ENCODE results near the gene AJM1.
"Not testable (repeated sequence)": the region's sequence is repeated elsewhere in the genome, so short reads cannot be mapped to it uniquely, and the experiment has no call there.

Gene AJM1

GRCh38 chr9:136842380-136842948 is at the start of gene AJM1:
Gene AJM1 (plus strand): TSS chr9:136842478. CDS start chr9:136844415, 1,937 bp downstream.
- DNase-seq = peak; percentile 28 to 88 (median 68)

DNA sequence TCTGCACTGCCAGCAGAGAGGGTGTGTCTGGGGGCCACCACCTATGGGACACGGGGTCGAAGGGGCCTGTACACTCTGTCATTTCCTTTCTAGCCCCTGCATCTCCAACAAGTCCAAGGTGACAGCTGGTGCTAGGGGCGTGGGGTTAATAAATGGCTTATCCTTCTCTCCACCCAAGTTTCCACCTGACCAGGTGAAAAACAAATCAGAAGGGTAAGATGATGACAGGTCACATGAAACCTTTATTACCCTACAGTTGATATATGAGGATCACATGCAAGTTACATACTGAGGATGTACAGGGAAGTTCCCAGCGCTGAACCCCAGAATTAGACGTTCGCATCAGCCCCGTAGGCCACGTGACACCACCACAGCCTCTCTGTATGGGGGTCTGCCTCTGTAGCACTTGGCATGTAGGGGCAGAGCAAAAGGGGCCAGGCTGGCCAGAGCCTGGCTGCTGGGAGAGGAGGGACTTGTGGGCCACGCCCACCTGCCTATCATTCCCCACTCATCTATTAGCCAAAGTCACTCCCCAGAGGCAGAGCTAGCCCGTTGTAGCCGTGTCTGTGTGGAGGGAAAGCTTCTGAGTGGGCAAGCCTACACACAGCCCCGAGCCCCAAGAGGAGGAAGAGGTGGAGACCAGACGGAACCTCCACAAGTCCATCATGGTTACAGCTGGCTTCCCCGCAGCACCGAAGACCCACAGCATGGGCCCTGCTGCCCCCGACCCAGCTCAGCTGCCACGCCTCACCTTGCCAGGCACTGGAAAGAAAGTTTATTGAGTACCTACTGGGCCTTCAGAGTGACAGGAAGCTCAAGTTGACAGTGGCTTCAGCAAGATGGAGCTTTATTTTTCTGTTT is 49.0 kb upstream of the AJM1 start:
- no peak for DNase-seq

DNA sequence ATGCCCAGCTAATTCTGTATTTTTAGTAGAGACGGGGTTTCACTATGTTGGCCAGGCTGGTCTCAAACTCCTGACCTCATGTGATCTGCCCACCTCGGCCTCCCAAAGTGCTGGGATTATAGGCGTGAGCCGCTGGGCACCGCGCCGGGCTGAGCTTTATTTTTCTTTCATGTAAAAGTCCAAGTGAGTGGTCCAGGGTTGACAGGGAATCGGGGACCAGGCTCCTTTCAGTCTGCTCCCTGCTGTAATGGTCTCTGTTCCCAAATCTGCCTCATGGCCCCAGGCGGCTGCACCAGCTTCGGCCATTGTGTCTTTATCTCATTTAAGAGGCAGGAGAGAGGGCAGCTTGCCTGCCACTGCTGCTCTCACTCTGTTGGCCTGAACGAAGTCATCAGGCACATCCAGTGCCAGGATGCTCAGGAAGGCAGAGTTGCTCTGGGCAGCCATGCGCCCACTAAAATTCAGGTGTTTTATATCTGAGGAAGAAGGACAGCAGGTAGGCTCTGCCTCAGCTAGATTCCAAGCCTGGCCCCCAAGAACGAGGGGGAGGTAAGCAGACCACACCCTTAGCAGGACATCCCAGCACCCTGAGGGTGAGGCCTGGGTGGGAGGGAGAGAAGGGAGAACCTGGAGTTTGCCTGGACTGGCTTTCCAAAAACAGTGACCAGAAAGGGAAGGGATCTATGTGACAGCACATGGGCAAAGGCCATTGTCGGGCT is 47.8 kb upstream of the AJM1 start:
- DNase-seq = no peak

DNA sequence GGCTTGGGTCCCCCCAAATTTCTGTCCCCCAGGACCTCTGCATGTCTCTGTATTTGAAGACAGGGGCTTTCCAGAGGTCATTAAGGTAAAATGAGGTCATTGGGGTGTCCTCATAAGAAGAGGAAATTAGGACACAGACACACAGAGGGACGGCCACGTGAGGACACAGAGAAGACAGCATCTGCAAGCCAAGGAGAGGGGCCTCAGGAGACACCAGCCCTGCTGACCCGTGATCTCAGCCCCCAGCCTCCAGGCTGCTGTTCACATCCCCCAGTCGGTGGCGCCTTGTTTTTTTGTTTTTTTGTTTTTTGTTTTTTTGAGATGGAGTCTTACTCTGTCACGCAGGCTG is 47.3 kb upstream of the AJM1 start:
- no peak for DNase-seq

DNA sequence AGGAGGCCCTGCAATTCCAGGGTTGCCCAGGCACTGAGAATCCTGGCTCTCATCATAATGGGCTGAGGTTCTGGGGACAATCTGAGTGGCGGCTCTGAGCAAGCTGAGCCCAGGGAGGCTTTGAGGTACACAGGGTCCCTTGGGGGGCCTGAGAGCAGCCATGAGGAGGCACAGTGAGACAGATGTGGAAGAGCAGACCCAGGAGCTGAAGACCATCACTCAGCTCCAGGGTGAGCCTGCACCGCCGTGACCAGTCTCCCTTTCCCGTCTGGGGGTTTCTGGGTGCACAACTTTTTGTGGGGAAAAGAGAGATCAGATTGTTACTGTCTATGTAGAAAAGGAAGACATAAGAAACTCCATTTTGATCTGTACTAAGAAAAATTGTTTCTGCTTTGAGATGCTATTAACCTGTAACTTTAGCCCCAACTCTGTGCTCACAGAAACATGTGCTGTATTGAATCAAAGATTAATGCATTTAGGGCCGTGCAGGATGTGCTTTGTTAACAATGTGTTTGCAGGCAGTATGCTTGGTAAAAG is 46.0 kb upstream of the AJM1 start, which contains the start of gene CCDC183:
Gene CCDC183 (plus strand): TSS at position 101 of the 537 bp plus-strand sequence. CDS start 60 bp downstream, at position 161.
- DNase-seq = no peak

DNA sequence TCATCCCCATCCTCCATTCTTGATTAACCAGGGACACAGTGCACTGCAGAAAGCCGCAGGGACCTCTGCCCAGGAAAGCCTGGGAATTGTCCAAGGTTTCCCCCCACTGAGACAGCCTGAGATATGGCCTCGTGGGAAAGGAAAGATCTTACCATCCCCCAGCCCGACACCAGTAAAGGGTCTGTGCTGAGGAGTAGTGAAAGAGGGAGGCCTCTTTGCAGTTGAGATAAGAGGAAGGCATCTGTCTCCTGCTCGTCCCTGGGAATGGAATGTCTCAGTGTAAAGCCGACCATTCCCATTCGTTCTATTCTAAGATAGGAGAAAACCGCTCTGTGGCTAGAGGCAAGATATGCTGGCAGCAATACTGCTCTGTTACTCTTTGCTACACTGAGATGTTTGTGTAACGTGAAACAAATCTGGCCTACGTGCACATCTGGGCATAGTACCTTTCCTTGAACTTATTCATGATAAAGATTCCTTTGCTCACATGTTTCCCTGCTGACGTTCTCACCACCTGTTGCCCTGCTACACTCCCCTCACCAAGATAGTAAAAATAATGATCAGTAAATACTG is 45.4 kb upstream of the AJM1 start:
- DNase-seq = not testable (repeated sequence)

GRCh38 chr9:136798708-136799078 is 43.6 kb upstream of the AJM1 start:
- no peak for DNase-seq

DNA sequence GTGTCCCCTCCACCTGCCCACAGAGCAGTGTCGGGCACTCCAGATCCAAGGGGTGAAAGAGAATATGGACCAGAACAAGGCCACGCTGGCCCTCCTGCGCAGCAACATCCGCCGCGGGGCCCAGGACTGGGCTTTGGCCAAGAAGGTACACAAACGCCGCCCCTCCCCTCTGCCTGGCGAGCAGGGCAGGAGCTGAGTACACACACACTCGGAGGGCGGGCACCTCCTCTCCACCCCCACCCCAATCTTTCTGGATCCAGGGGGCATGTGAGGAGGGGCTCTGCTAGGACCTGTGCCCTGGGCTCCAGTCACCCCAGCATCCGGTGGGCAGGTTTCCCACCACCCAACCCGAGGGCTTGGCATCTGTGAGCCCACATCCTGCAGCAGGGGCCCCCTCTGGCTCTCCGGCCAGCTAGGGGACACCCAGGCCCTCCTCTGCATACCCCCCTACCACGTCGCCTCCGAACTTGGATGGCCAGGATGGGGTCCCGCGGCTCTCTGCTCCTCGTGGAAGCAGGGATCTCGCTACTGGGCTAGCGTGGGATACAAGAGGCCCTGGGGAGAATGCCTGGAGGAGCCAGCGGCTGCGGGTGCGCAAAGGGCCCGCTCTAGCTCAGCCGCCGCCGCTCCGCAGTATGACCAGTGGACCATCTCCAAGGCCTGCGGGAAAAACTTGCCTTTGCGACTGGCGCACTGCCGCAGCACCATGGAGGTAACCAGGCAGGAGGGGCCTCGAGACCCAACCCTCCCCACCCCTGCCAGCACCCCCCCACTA is 43.0 kb upstream of the AJM1 start:
- DNase-seq = no peak

DNA sequence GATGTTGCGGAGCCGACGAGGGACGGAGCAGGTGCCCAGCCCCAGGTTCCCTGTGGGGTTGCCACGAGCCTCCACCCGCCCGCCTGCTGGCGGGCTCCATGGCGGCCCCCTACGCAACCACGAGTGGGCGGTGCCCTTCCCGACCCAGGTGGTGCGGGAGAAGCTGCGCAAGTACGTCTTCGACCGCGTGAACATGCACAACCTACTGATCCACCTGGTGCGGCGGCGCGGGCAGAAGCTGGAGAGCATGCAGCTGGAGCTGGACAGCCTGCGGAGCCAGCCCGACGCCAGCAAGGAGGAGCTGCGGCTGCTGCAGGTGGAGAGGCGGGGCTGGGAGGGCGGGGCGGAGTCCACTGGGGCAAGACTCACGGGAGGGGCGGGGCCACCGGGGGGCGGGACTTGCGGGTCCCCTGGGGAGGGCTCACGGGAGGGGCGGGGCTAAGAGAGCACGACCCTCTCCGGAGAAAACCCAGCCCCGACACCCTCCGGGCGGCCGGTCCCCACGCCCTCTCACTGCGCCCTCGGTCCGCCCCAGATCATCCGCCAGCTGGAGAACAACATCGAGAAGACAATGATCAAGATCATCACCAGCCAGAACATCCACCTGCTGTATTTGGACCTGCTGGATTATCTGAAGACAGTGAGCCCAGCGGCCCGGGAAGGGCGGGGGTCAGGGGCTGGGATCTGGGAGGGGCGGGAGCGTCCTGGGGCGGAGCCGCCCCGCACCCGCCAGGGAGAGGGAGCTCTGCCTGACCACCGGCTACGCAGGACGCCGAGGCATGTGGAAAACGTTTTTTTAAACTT is 42.2 kb upstream of the AJM1 start:
- peak in 35 of 51 donors; percentile 13 to 78 (median 59) for DNase-seq

- DNase-seq = no peak
These were observed 40.0 kb upstream of the AJM1 start for GRCh38 chr9:136802321-136802720.

DNA sequence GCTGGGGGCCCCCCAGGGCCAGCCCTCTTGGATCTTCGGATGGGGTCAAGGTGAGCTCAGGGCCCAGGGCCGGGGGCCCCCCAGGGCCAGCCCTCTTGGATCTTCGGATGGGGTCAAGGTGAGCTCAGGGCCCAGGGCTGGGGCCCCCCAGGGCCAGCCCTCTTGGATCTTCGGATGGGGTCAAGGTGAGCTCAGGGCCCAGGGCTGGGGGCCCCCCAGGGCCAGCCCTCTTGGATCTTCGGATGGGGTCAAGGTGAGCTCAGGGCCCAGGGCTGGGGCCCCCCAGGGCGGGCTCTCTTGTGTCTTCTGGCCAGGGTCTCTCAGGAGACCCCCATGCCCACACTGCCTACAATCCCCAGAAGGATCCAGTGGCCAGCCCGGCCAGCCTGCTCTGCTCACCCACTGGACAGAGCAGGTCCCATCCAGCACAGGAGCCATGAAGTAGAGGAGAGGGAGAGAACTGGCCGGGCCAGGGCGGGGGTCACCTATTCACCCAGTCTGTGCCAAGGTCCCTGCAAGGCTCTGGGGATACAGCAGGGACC is 39.2 kb upstream of the AJM1 start:
- DNase-seq = not testable (repeated sequence)

- no peak for DNase-seq
These were observed 38.4 kb upstream of the AJM1 start for GRCh38 chr9:136803551-136804508.

DNA sequence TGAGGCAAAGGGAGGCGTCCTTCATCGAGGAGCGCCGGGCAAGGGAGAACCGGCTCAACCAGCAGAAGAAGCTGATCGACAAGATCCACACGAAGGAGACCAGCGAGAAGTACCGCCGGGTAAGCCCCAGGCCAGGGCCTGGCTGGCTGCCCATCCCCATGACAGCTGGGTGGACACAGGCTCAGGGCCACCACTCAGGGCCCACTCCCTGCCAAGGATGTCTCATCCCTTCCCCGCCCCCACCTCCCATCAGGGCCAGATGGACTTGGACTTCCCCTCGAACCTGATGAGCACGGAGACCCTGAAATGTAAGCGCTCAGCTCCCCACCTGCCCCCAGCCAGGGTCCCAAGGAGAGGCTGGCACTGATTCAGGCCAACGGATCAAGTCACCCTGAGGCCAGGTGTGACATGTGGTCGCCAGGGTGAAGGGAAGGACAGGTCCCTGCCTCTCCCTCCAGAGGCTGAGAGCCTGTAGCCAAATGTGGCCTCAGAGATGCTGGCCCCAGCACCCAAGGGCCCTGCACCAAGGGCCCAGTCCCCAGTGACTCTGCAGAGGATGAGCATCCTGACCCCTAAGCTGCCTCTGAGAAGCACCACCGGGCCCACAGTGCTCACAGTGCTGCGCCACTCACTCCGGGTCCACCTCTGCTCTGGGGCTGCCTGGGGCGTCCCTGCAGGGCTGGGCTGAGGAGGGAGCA is 37.6 kb upstream of the AJM1 start:
- no peak for DNase-seq

- DNase-seq = no peak
These were observed 37.0 kb upstream of the AJM1 start for GRCh38 chr9:136805207-136805740.

DNA sequence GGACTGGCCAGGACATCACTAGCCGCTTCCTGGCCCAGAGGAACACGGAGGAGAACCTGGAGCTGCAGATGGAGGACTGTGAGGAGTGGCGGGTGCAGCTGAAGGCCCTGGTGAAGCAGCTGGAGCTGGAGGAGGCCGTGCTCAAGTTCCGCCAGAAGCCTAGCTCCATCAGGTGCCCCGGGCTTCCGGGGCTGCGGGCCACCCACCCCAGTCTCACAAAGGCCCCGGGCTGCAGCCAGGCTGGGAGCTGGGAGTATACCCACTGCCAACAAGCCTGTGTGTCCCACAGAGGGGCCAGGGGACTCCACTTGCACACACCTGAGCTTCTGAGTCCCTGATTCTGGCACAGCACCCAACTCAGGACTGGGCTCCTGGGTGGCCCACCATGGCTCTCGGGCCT is 36.2 kb upstream of the AJM1 start:
- DNase-seq = no peak

DNA sequence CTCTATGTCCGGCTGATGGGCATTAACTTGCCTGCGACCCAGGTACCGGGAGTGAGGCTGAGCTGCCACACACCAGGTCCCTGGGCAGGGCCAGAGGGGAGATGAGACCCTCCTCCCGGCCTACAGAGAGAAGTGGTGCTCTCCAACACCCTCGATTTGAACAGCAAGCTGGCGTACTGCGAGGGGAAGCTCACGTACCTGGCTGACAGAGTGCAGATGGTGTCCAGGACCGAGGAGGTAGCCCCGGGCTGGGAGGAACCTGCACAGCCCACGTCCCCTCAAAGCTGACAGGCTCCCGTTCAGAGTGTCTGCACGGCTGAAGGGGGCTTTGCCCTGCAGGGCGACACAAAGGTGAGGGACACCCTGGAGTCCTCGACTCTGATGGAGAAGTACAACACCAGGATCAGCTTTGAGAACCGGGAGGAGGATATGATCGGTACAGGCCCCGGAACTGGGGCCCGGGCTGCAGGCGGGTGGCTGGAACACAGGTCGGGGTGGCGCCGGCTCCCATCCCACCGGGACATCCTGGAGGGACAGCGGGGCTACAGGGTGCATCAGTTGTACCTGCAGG is 35.6 kb upstream of the AJM1 start:
- DNase-seq = no peak
